Measurements from ENCODE around the gene NELFB. TPM values are rescaled to one million over a fixed set of nuclear protein-coding genes. Genes with fewer than 3 reads are reported as not detected.

NELFB gene
- total and polyA plus RNA-seq, 5 donors from 2014 or later, result 22.3 to 46.4 (median 24.1) TPM

DNA sequence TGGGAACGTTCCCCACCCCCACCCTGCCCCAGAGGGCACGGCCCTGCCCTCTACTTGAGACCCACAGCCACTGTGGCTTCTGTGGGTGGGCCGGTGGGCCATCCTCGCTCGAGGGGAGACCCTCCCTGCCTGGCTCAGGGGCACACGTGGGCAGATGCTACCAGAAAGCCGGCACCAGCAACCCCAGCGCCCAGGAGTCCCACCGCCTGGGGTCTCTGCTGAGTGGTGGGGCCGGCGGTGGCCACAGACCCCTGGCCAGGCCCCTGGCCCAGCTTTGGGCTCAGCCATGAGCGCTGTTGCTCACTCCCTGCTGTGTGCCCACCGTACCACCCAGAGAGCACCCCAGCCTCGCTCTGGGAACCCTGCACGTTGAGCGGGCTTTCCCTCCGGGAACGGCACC is 63.5 kb downstream of the NELFB start:
- Histone ChIP-seq H3K27me3 (ENCODE audit: control insufficient read depth, insufficient read depth, low read length) (no peaks in the 10 kb centered on the region), H3K27ac (ENCODE audit: insufficient read depth, low read length, poor library complexity, severe bottlenecking) (no peak overlapping the region), H3K36me3 (ENCODE audit: control insufficient read depth, insufficient read depth, low read length) (no peaks in the 10 kb centered on the region), H3K9me3 (ENCODE audit: control insufficient read depth in 2 of 2, low read length in 2 of 2) (no peaks in the 10 kb centered on the region), H3K4me1 (ENCODE audit: control insufficient read depth, insufficient read depth, low read length, poor library complexity, severe bottlenecking) (peaks cover 36% of the 10 kb centered on the region), H3K4me3 (ENCODE audit: low read depth, low read length) (no peak overlapping the region)
- ATAC-seq (ENCODE audit: low read depth in 2 of 2) (no peak), DNase-seq (no peak)
- Mint-ChIP-seq H3K27ac (no peak overlapping the region), H3K4me1 (peaks cover 0 to 16% (median 0%) of the 10 kb centered on the region in 4 donors), H3K27me3 (no peaks in the 10 kb centered on the region), H3K36me3 (no peaks in the 10 kb centered on the region), H3K4me3 (no peak overlapping the region), H3K9me3 (no peaks in the 10 kb centered on the region)

DNA sequence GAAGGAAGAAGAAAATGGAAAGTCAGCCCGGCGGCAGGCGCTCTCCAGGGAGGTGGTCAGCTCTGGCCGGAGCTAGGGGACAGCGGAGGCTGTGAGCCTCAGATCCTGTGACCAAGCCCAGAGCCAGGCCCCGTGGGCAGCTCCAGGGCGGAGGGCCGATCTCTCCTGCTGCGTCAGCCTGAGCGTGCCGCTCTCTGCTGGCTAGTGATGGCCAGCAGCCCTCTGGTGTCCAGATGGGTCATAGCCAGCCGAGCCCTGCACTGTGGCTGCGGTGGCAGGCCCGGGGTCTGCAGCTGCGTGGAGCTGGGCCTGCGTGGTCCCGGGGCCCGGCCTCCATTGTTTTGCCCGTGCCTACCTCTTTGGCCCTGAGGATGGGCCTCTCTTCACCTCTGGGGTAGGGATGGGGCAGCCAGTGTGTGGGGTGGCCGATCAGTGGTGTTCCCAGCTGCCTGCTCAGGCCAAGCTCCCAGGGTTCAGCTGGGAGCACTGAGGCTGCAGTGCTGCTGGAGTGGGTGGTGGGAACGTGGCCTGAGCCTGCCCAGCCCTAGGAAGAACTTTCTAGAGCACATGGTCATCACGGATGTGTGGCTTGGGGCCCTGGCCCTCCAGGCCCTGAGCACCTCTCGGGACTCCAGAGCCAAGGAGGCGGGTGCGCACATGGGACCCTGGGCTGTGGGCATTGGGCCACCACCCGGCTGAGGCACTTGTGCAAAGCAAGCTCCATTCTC is 64.0 kb downstream of the NELFB start:
- Mint-ChIP-seq H3K27ac (no peak overlapping the region), H3K4me1 (peaks cover 0 to 16% (median 0%) of the 10 kb centered on the region in 4 donors)

DNA sequence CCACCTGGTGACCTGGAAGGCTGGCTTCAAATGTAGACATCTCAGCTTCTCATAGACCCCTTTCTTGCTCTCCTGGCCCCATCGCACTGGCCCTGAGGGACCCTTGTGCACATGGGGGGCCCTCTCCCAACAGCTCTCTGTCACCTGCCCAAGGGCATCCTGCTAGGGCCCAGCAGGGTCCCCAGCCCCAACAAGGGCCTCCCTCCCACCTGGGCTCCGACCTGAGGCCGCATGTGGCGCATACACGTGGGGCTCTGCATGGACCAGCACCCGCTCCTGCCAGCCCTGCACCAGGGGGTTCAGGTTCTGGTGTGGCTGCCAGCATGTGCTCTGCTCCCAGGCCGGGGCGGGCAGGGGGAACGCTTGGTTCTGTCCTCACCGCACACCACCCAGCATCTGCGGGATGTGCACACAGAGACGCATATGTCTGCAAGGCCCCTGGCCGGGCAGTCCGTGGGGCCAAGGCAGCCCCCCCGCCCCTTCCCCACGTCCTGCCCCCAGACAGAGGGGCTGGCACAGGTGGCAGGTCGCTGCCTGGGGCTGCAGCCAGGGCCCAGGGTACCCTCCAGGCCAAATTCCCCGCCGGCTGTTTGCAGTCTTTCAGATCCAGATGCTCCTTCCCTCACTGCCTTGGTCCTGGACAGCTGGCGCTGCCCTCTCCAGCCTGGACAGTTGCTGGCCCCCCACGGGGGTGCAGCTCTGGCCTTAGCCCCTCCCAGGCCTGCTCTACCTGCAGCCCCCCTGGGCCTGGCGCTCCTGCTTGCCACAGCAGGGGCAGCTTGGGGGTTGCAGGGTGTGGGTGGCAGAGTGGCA is 64.8 kb downstream of the NELFB start:
- no peaks in the 10 kb centered on the region for H3K36me3 ChIP-seq (ENCODE audit: control insufficient read depth, insufficient read depth, low read length)
- peaks cover 0 to 16% (median 0%) of the 10 kb centered on the region in 4 donors for H3K4me1 Mint-ChIP-seq
- H3K4me3 ChIP-seq (ENCODE audit: low read depth, low read length), result no peak overlapping the region
- H3K4me3 Mint-ChIP-seq, result peak overlapping the region in 2 of 4 donors; percentile 9 to 16
- H3K27me3 ChIP-seq (ENCODE audit: control insufficient read depth, insufficient read depth, low read length), result no peaks in the 10 kb centered on the region
- no peaks in the 10 kb centered on the region for H3K27me3 Mint-ChIP-seq
- H3K27ac Mint-ChIP-seq, result peak overlapping the region in 1 of 3 donors; percentile 91
- ATAC-seq (ENCODE audit: low read depth in 2 of 2) (no peak), DNase-seq (no peak)
- H3K36me3 Mint-ChIP-seq, result no peaks in the 10 kb centered on the region
- H3K9me3 Mint-ChIP-seq, result no peaks in the 10 kb centered on the region
- H3K4me1 ChIP-seq (ENCODE audit: control insufficient read depth, insufficient read depth, low read length, poor library complexity, severe bottlenecking), result peaks cover 36% of the 10 kb centered on the region
- H3K9me3 ChIP-seq (ENCODE audit: control insufficient read depth in 2 of 2, low read length in 2 of 2), result no peaks in the 10 kb centered on the region
- H3K27ac ChIP-seq (ENCODE audit: insufficient read depth, low read length, poor library complexity, severe bottlenecking), result peak overlapping the region; percentile 15

More for the DNA sequence above, 64.0 kb downstream of the NELFB start:
- Mint-ChIP-seq H3K9me3 (no peaks in the 10 kb centered on the region), H3K27me3 (no peaks in the 10 kb centered on the region), H3K4me3 (peak overlapping the region in 2 of 4 donors; percentile 9 to 16), H3K36me3 (no peaks in the 10 kb centered on the region)
- H3K9me3 ChIP-seq (ENCODE audit: control insufficient read depth in 2 of 2, low read length in 2 of 2), result no peaks in the 10 kb centered on the region
- H3K36me3 ChIP-seq (ENCODE audit: control insufficient read depth, insufficient read depth, low read length), result no peaks in the 10 kb centered on the region
- no peak for DNase-seq
- H3K27ac ChIP-seq (ENCODE audit: insufficient read depth, low read length, poor library complexity, severe bottlenecking), result no peak overlapping the region
- no peaks in the 10 kb centered on the region for H3K27me3 ChIP-seq (ENCODE audit: control insufficient read depth, insufficient read depth, low read length)
- H3K4me3 ChIP-seq (ENCODE audit: low read depth, low read length), result no peak overlapping the region
- H3K4me1 ChIP-seq (ENCODE audit: control insufficient read depth, insufficient read depth, low read length, poor library complexity, severe bottlenecking), result peaks cover 36% of the 10 kb centered on the region
- ATAC-seq (ENCODE audit: low read depth in 2 of 2), result no peak

DNA sequence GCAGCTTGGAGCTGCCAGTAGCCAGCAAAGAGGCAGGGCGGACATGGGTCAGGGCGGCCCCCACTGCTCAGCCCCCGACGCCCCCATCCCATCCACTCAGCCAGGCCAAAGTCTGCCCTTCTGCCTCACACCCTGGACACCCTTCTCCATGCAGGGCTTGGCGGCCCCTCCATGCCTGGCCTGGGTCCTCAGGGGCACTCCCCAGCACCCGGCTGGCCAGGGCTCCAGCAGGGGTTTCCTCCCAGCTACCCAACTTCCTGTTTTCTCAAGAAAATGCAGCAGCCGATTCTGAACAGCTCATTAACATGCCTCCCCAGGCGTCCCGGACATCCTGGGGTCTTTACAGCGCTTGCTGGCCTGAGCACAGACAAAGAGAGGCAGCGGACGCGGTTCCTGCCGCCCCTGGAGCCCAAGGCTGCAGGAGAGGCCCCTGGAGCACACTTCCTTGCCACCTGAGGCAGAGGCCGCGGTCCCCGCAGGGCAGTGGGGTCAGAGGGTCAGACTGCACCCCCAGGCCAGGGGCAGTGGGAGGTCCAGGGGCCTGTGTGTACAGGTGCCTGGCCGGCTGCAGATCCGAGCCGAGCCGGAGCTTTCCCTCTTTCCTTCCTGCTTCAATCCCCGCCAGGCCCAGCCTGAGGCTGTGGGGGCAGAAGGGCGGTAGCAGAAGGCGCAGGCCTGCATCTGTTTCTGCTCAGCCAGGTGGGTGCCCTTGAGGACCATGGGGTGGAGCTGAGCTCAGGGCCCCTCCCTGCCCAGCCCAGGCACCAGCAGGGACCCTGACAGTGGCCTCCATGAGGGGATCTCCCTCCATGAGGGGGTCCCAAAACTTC is 65.6 kb downstream of the NELFB start:
- H3K9me3 Mint-ChIP-seq, result peaks cover 0 to 1% (median 0%) of the 10 kb centered on the region in 7 donors
- H3K27ac Mint-ChIP-seq, result peak overlapping the region in 2 of 3 donors; percentile 36 to 91
- peak overlapping the region in 2 of 4 donors; percentile 46 to 50 for H3K4me3 Mint-ChIP-seq
- Histone ChIP-seq H3K4me3 (ENCODE audit: low read depth, low read length) (no peak overlapping the region), H3K36me3 (ENCODE audit: control insufficient read depth, insufficient read depth, low read length) (no peaks in the 10 kb centered on the region), H3K27ac (ENCODE audit: insufficient read depth, low read length, poor library complexity, severe bottlenecking) (peak overlapping the region; percentile 15), H3K27me3 (ENCODE audit: control insufficient read depth, insufficient read depth, low read length) (no peaks in the 10 kb centered on the region), H3K4me1 (ENCODE audit: control insufficient read depth, insufficient read depth, low read length, poor library complexity, severe bottlenecking) (peaks cover 31% of the 10 kb centered on the region), H3K9me3 (ENCODE audit: control insufficient read depth in 2 of 2, low read length in 2 of 2) (no peaks in the 10 kb centered on the region)
- peak in 1 of 3 donors; percentile 84 for DNase-seq
- peaks cover 0 to 17% (median 0%) of the 10 kb centered on the region in 4 donors for H3K4me1 Mint-ChIP-seq
- H3K27me3 Mint-ChIP-seq, result no peaks in the 10 kb centered on the region
- ATAC-seq (ENCODE audit: low read depth in 2 of 2), result peak; percentile 62 to 79
- no peaks in the 10 kb centered on the region for H3K36me3 Mint-ChIP-seq

DNA sequence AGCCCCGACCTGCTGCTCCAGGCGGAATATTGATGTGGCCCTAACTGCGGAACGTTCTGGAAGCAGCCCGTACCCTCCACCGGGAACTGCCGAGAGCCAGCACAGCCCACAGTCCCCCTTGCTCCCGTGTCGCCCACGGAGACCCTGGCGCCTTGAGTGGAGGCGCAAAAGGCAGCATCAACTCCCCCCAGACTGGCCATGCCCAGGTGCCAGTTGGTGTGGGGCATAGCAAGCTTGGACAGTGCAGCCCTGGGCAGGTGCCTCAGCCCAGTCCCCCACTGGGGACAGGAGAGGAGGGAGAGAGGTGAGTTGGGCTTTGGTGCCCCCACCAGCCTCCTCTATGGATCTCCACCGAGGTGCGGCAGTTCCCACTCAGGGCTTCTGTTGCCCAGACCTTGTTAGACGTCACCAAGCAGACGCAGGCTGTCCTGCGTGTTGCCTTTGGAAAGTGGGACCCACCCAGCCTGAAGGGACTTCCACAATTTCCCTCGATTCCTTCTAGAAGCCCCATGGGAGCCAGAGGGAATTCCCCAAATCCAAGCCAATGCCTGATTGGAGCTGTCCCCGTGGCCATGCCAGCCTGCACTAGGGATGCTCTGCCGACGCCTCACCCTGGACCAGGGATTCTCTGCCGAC is 66.7 kb downstream of the NELFB start:
- H3K4me3 ChIP-seq (ENCODE audit: low read depth, low read length), result no peak overlapping the region
- H3K27ac Mint-ChIP-seq, result no peak overlapping the region
- H3K4me1 Mint-ChIP-seq, result peaks cover 4 to 27% (median 6%) of the 10 kb centered on the region in 4 donors

More for the DNA sequence above, 66.7 kb downstream of the NELFB start:
- Mint-ChIP-seq H3K36me3 (no peaks in the 10 kb centered on the region), H3K9me3 (peaks cover 0 to 2% (median 0%) of the 10 kb centered on the region in 7 donors), H3K27me3 (no peaks in the 10 kb centered on the region), H3K4me3 (no peak overlapping the region)
- Histone ChIP-seq H3K9me3 (ENCODE audit: control insufficient read depth in 2 of 2, low read length in 2 of 2) (no peaks in the 10 kb centered on the region), H3K4me1 (ENCODE audit: control insufficient read depth, insufficient read depth, low read length, poor library complexity, severe bottlenecking) (peaks cover 23% of the 10 kb centered on the region), H3K27me3 (ENCODE audit: control insufficient read depth, insufficient read depth, low read length) (no peaks in the 10 kb centered on the region), H3K36me3 (ENCODE audit: control insufficient read depth, insufficient read depth, low read length) (no peaks in the 10 kb centered on the region), H3K27ac (ENCODE audit: insufficient read depth, low read length, poor library complexity, severe bottlenecking) (no peak overlapping the region)
- DNase-seq (no peak), ATAC-seq (ENCODE audit: low read depth in 2 of 2) (no peak)

Other genes starting within 250 kb of the NELFB start
- 135 TPM for gene ABCA2, start 227.1 kb upstream of the NELFB start, total RNA-seq
- gene ABCA2, start 227.1 kb upstream of the NELFB start, polyA plus RNA-seq, result 1 to 10 TPM; 3.8 to 4.5 (median 4.3) TPM
- 15.2 TPM for gene FUT7, start 223.2 kb upstream of the NELFB start, total RNA-seq
- 10 to 100 TPM; 31.8 to 79.0 (median 42.9) TPM for gene FUT7, start 223.2 kb upstream of the NELFB start, polyA plus RNA-seq
- 106 TPM for gene NPDC1, start 209.2 kb upstream of the NELFB start, total RNA-seq
- gene NPDC1, start 209.2 kb upstream of the NELFB start, polyA plus RNA-seq, result 10 to 100 TPM in 2 of 4 donors, 1 to 10 TPM in 2; 4.2 to 15.3 (median 9.2) TPM
- gene ENTPD2, start 201.3 kb upstream of the NELFB start, total RNA-seq, result not detected
- gene ENTPD2, start 201.3 kb upstream of the NELFB start, polyA plus RNA-seq, result not detected
- gene SAPCD2, start 184.8 kb upstream of the NELFB start, total RNA-seq, result 1.2 TPM
- gene SAPCD2, start 184.8 kb upstream of the NELFB start, polyA plus RNA-seq, result under 1 TPM; 0.09 to 0.62 (median 0.18) TPM
- 14.8 TPM for gene UAP1L1, start 177.8 kb upstream of the NELFB start, total RNA-seq
- 1 to 10 TPM; 1.3 to 3.6 (median 1.7) TPM for gene UAP1L1, start 177.8 kb upstream of the NELFB start, polyA plus RNA-seq
- gene MAN1B1, start 168.3 kb upstream of the NELFB start, total RNA-seq, result 71.3 TPM
- 10 to 100 TPM; 42.1 to 53.5 (median 45.7) TPM for gene MAN1B1, start 168.3 kb upstream of the NELFB start, polyA plus RNA-seq
- 343 TPM for gene DPP7, start 140.6 kb upstream of the NELFB start, total RNA-seq
- 100 to 1,000 TPM; 119 to 164 (median 153) TPM for gene DPP7, start 140.6 kb upstream of the NELFB start, polyA plus RNA-seq
- gene GRIN1, start 116.2 kb upstream of the NELFB start, total RNA-seq, result not detected
- not detected for gene GRIN1, start 116.2 kb upstream of the NELFB start, polyA plus RNA-seq
- gene LRRC26, start 85.3 kb upstream of the NELFB start, total RNA-seq, result not detected
- not detected for gene LRRC26, start 85.3 kb upstream of the NELFB start, polyA plus RNA-seq
- gene TMEM210, start 83.3 kb upstream of the NELFB start, total RNA-seq, result not detected
- not detected for gene TMEM210, start 83.3 kb upstream of the NELFB start, polyA plus RNA-seq
- 127 TPM for gene ANAPC2, start 66.8 kb upstream of the NELFB start, total RNA-seq
- 1 to 10 TPM; 7.5 to 8.7 (median 8.0) TPM for gene ANAPC2, start 66.8 kb upstream of the NELFB start, polyA plus RNA-seq
- 54.3 TPM for gene SSNA1, start 66.7 kb upstream of the NELFB start, total RNA-seq
- gene SSNA1, start 66.7 kb upstream of the NELFB start, polyA plus RNA-seq, result 100 to 1,000 TPM; 112 to 150 (median 130) TPM
- gene TPRN, start 54.6 kb upstream of the NELFB start, total RNA-seq, result 5.9 TPM
- gene TPRN, start 54.6 kb upstream of the NELFB start, polyA plus RNA-seq, result under 1 TPM; 0.27 to 0.91 (median 0.43) TPM
- 20.7 TPM for gene TMEM203, start 49.7 kb upstream of the NELFB start, total RNA-seq
- gene TMEM203, start 49.7 kb upstream of the NELFB start, polyA plus RNA-seq, result 100 to 1,000 TPM; 116 to 148 (median 132) TPM
- gene NDOR1, start 49.6 kb upstream of the NELFB start, total RNA-seq, result 30.0 TPM
- gene NDOR1, start 49.6 kb upstream of the NELFB start, polyA plus RNA-seq, result 1 to 10 TPM; 3.9 to 7.6 (median 5.0) TPM
- gene RNF208, start 33.1 kb upstream of the NELFB start, total RNA-seq, result 1.2 TPM
- gene RNF208, start 33.1 kb upstream of the NELFB start, polyA plus RNA-seq, result not detected
- not detected for gene CYSRT1, start 30.2 kb upstream of the NELFB start, total RNA-seq
- gene CYSRT1, start 30.2 kb upstream of the NELFB start, polyA plus RNA-seq, result not detected
- not detected for gene RNF224, start 27.8 kb upstream of the NELFB start, total RNA-seq
- not detected for gene RNF224, start 27.8 kb upstream of the NELFB start, polyA plus RNA-seq
- not detected for gene SLC34A3, start 24.4 kb upstream of the NELFB start, total RNA-seq
- gene SLC34A3, start 24.4 kb upstream of the NELFB start, polyA plus RNA-seq, result not detected
- gene TUBB4B, start 14.0 kb upstream of the NELFB start, total RNA-seq, result 100 TPM
- 10 to 100 TPM; 56.7 to 87.4 (median 71.8) TPM for gene TUBB4B, start 14.0 kb upstream of the NELFB start, polyA plus RNA-seq
- gene STPG3, start 4.0 kb upstream of the NELFB start, total RNA-seq, result not detected
- gene STPG3, start 4.0 kb upstream of the NELFB start, polyA plus RNA-seq, result not detected
- 6.1 TPM for gene TOR4A, start 22.4 kb downstream of the NELFB start, total RNA-seq
- gene TOR4A, start 22.4 kb downstream of the NELFB start, polyA plus RNA-seq, result 1 to 10 TPM; 2.6 to 4.2 (median 3.5) TPM
- gene NRARP, start 46.9 kb downstream of the NELFB start, total RNA-seq, result 1.6 TPM
- not detected for gene NRARP, start 46.9 kb downstream of the NELFB start, polyA plus RNA-seq
- gene EXD3, start 167.8 kb downstream of the NELFB start, total RNA-seq, result 27.3 TPM
- gene EXD3, start 167.8 kb downstream of the NELFB start, polyA plus RNA-seq, result 1 to 10 TPM; 4.7 to 7.2 (median 5.7) TPM
- 3.8 TPM for gene NOXA1, start 168.1 kb downstream of the NELFB start, total RNA-seq
- gene NOXA1, start 168.1 kb downstream of the NELFB start, polyA plus RNA-seq, result 1 to 10 TPM in 2 of 4 donors, under 1 TPM in 2; 0.83 to 3.3 (median 1.4) TPM
- not detected for gene ENTPD8, start 186.0 kb downstream of the NELFB start, total RNA-seq
- gene ENTPD8, start 186.0 kb downstream of the NELFB start, polyA plus RNA-seq, result not detected
- 109 TPM for gene NSMF, start 204.0 kb downstream of the NELFB start, total RNA-seq
- 10 to 100 TPM in 2 of 4 donors, 1 to 10 TPM in 2; 9.3 to 14.5 (median 11.8) TPM for gene NSMF, start 204.0 kb downstream of the NELFB start, polyA plus RNA-seq